K562 (cell line): Measurements from ENCODE around the gene USP13. TPM values are rescaled to one million over a fixed set of nuclear protein-coding genes. Genes with fewer than 3 reads are reported as not detected.

Source experiments
- ATAC-seq: fragments of 200-7000 bp; cut with Tn5 transposase; 3 replicates; pipeline ENCODE4 v1.9.1; 2020; ENCODE audit warnings: moderate library complexity
- BruUV-seq: library from RNA; stranded (reverse); fragments of 400-500 nt; replicated peaks from 2 replicates; lab custom pipeline; 2021; lab: Mats Ljungman, UMichigan
- CTCF ChIA-PET: fragments of 300-600 bp; formaldehyde crosslinking; extraction: SDS; loops from one replicate; lab custom pipeline; 2021; ENCODE audit warnings: low intra/inter-chr PET ratio; lab: Yijun Ruan, JAX
- POLR2A ChIA-PET: fragments of 300-600, 350-650 bp; sonication (Branson Sonifier 250); formaldehyde crosslinking; extraction: SDS; loops from one replicate; lab custom pipeline; 2021; ENCODE audit warnings: antibody characterized with exemption, inconsistent platforms; lab: Yijun Ruan, JAX
- DNase-seq, 4 experiments: peaks; one replicate each; pipeline versions ENCODE4 v3.0.0 to v3.0.0-alpha.2; 2011 to 2018; ENCODE audit warnings: low spot score in 3 of 4, mixed read lengths in 3 of 4; ENCODE audit errors: extremely low read depth in 1 of 4
- FAIRE-seq: peaks from 2 replicates; lab custom pipeline; 2011; peaks lifted over from hg19 to GRCh38; lab: Jason Lieb, UNC
- H2AFZ ChIP-seq: 2 replicates; pipeline ENCODE4 v1.6.0; 2011; ENCODE audit warnings: low read depth, low read length, control low read depth, inconsistent platforms
- H3K27ac ChIP-seq: fragments of 200-600 bp; 3 replicates; pipeline ENCODE4 v1.8.0; 2011; ENCODE audit warnings: low read depth, mild to moderate bottlenecking, control low read depth, inconsistent platforms, low read length, moderate library complexity, mixed read lengths; ENCODE audit errors: extremely low read depth
- H3K27me3 ChIP-seq, 2 experiments: fragments of 300-600 bp in 1 of 2; 2 replicates in 1 of 2; 3 replicates in 1 of 2; pipeline versions ENCODE4 v1.6.0 to v1.8.0; 2011; ENCODE audit warnings: inconsistent platforms in 2 of 2, low read length in 2 of 2, mild to moderate bottlenecking in 1 of 2, mixed read lengths in 1 of 2, moderate library complexity in 1 of 2; ENCODE audit not compliant: control insufficient read depth in 2 of 2, insufficient read depth in 2 of 2
- H3K36me3 ChIP-seq: fragments of 300-600 bp; 3 replicates; pipeline ENCODE4 v1.8.0; 2011; ENCODE audit warnings: mild to moderate bottlenecking, low read length, inconsistent platforms; ENCODE audit not compliant: control insufficient read depth, insufficient read depth
- H3K4me1 ChIP-seq, 2 experiments: fragments of 200-600 bp in 1 of 2; replicated peaks in 1 of 2; 2 replicates in 1 of 2; 3 replicates in 1 of 2; pipeline versions ENCODE4 v1.5.1 to v1.8.0; 2011; ENCODE audit warnings: inconsistent platforms in 2 of 2, low read length in 2 of 2, mild to moderate bottlenecking in 1 of 2, mixed read lengths in 1 of 2, moderate library complexity in 1 of 2; ENCODE audit not compliant: control insufficient read depth in 2 of 2, insufficient read depth in 2 of 2
- H3K4me2 ChIP-seq: 2 replicates; pipeline ENCODE4 v1.6.1; 2011; ENCODE audit warnings: low read length, control low read depth, inconsistent platforms, mixed read lengths; ENCODE audit not compliant: insufficient read depth
- H3K4me3 ChIP-seq: fragments of 200-600 bp; sonication (generic), shearing (Covaris generic); 2 replicates; pipeline ENCODE4 v1.5.1; 2016; ENCODE audit warnings: control low read depth, inconsistent platforms
- H3K79me2 ChIP-seq: fragments of 200-600 bp; 3 replicates; pipeline ENCODE4 v1.8.0; 2011; ENCODE audit warnings: low read length, inconsistent platforms; ENCODE audit not compliant: control insufficient read depth, insufficient read depth
- H3K9ac ChIP-seq, 2 experiments: 2 replicates each; pipeline versions ENCODE4 v1.6.0 to v1.6.1; 2011; ENCODE audit warnings: low read depth in 2 of 2, low read length in 2 of 2, control low read depth in 1 of 2, inconsistent platforms in 1 of 2, mild to moderate bottlenecking in 1 of 2, mixed read lengths in 1 of 2; ENCODE audit not compliant: insufficient read depth in 1 of 2
- H3K9me1 ChIP-seq: one replicate; pipeline ENCODE4 v1.6.0; 2011; ENCODE audit warnings: inconsistent platforms, mild to moderate bottlenecking, low read length, moderate library complexity; ENCODE audit not compliant: control insufficient read depth, insufficient read depth
- H3K9me3 ChIP-seq: replicated peaks from 2 replicates; pipeline ENCODE4 v1.5.1; 2011; ENCODE audit warnings: low read depth, low read length, inconsistent platforms; ENCODE audit not compliant: control insufficient read depth, insufficient read depth
- H4K20me1 ChIP-seq: replicated peaks from 2 replicates; pipeline ENCODE4 v1.6.1; 2011; ENCODE audit warnings: low read length, inconsistent platforms, mixed read lengths; ENCODE audit not compliant: control insufficient read depth, insufficient read depth
- ARID4B ChIP-seq: sonication (generic); formaldehyde crosslinking; IDR thresholded peaks from 2 replicates; pipeline ENCODE4 v1.8.0; 2022; ENCODE audit warnings: mild to moderate bottlenecking, missing genetic modification reagents
- ARNT ChIP-seq, 2 experiments: fragments of 450-650 bp; IDR thresholded peaks; 2 replicates each; pipeline ENCODE4 v1.6.1; 2016; ENCODE audit warnings: mild to moderate bottlenecking in 1 of 2
- BRCA1 ChIP-seq, 2 experiments: fragments of 450-650 bp in 1 of 2; sonication (generic) in 1 of 2; formaldehyde crosslinking in 1 of 2; IDR thresholded peaks; 2 replicates each; pipeline versions ENCODE4 v1.5.0 to v1.6.1; 2017 to 2020; ENCODE audit warnings: mild to moderate bottlenecking in 1 of 2, missing genetic modification reagents in 1 of 2
- CBX3 ChIP-seq, 2 experiments: IDR thresholded peaks; 1 replicate in 1 of 2; 2 replicates in 1 of 2; pipeline ENCODE4 v1.6.1; 2012; ENCODE audit warnings: inconsistent platforms in 2 of 2, low read length in 2 of 2, borderline replicate concordance in 1 of 2, control low read depth in 1 of 2
- CHCHD3 ChIP-seq: fragments of 250-450 bp; sonication (Bioruptor Pico); IDR thresholded peaks from 2 replicates; pipeline ENCODE4 v2.1.2; 2022; ENCODE audit warnings: mild to moderate bottlenecking
- HEY1 ChIP-seq: fragments of 250-450 bp; sonication (Bioruptor Pico); IDR thresholded peaks from 2 replicates; pipeline ENCODE4 v1.5.0; 2020; ENCODE audit warnings: mild to moderate bottlenecking, moderate library complexity, borderline replicate concordance
- HMGN3 ChIP-seq: IDR thresholded peaks from 2 replicates; pipeline ENCODE4 v1.6.1; 2011; ENCODE audit warnings: borderline replicate concordance, low read depth, mild to moderate bottlenecking, mixed read lengths, low read length; ENCODE audit not compliant: insufficient read length; ENCODE audit errors: extremely low read depth
- MBD2 ChIP-seq: sonication (generic); IDR thresholded peaks from 2 replicates; pipeline ENCODE4 v1.6.1; 2016; ENCODE audit warnings: low read depth, borderline replicate concordance
- POLR3G ChIP-seq: IDR thresholded peaks from 2 replicates; pipeline ENCODE4 v1.6.1; 2011; ENCODE audit not compliant: insufficient read length, insufficient replicate concordance; ENCODE audit errors: extremely low read depth
- SOX6 ChIP-seq: fragments of 450-650 bp; IDR thresholded peaks from 2 replicates; pipeline ENCODE4 v1.6.1; 2014; ENCODE audit warnings: mild to moderate bottlenecking
- SRSF3 ChIP-seq: fragments of 200-400 bp; formaldehyde crosslinking; IDR thresholded peaks from 2 replicates; pipeline ENCODE4 v1.6.1; 2016; ENCODE audit warnings: mild to moderate bottlenecking, low read length, moderate library complexity; ENCODE audit not compliant: insufficient read depth
- WHSC1 ChIP-seq: IDR thresholded peaks from one replicate; pipeline ENCODE4 v1.6.1; 2012; ENCODE audit warnings: low read length, control low read depth, inconsistent platforms
- ZNF282 ChIP-seq: sonication (generic); formaldehyde crosslinking; IDR thresholded peaks from 2 replicates; pipeline ENCODE4 v1.8.1; 2023; ENCODE audit warnings: missing genetic modification reagents
- ZNF311 ChIP-seq: fragments of 250-450 bp; sonication (Bioruptor Pico); IDR thresholded peaks from 2 replicates; pipeline ENCODE4 v1.4.0; 2020; ENCODE audit warnings: mild to moderate bottlenecking, moderate library complexity
- whole genome bisulfite sequencing: fragments of 100-300 bp; shearing (Covaris generic); methylation state at CpG from one replicate; pipeline ENCODE4 v1.1.6; 2016; ENCODE audit warnings: low coverage, mixed read lengths; ENCODE audit not compliant: insufficient coverage; ENCODE audit errors: missing lambda C conversion rate; 5-methylcytosine and 5-hydroxymethylcytosine counted together
- in situ Hi-C: fragments of 300-500 bp; cut with MboI; formaldehyde crosslinking; loops from 4 replicates; pipeline ENCODE4 v1.15.0; 2018; ENCODE audit warnings: inconsistent platforms, mixed read lengths
- intact Hi-C: fragments of 100-400 bp; cut with micrococcal nuclease; formaldehyde crosslinking; loops from 2 replicates; pipeline ENCODE4 v1.14.2; 2022
- polyA plus RNA-seq, 8 experiments: library from polyadenylated mRNA; depleted of rRNA in 4 of 8; stranded (reverse) in 5 of 8; unstranded in 3 of 8; fragments of >200 nt; fragmentation: Nextera tagmentation in 2 of 8; fragmentation: Illumina TruSeq in 1 of 8; extraction: Ambion mirVana in 2 of 8; extraction: Trizol in 1 of 8; gene quantifications; 2 replicates each; pipeline versions ENCODE4 v1.2.1 to v1.2.3, GENCODE V29; 2011 to 2014; ENCODE audit warnings: inconsistent platforms in 1 of 8, missing spikeins in 1 of 8
- total RNA-seq, 7 experiments: library from RNA; depleted of rRNA in 6 of 7; stranded (reverse); fragments of >200 nt in 6 of 7; fragmentation: Illumina TruSeq in 2 of 7; extraction: Trizol in 2 of 7; gene quantifications; 2 replicates each; pipeline versions ENCODE4 v1.2.1 to v1.2.3, GENCODE V29; 2011 to 2021; ENCODE audit warnings: low replicate concordance in 1 of 7
- TF ChIP-seq, protein P1 (sequence below): fragments of 450-650 bp; IDR thresholded peaks from one replicate; pipeline ENCODE4 v1.6.1; 2018; ENCODE audit warnings: mild to moderate bottlenecking, moderate library complexity; ENCODE audit not compliant: partially characterized antibody
- TF ChIP-seq, protein P2 (sequence below): IDR thresholded peaks from 2 replicates; pipeline ENCODE4 v1.6.1; 2014; ENCODE audit warnings: antibody characterized with exemption

USP13 gene
- total and polyA plus RNA-seq, 9 of the 15 experiments (the other 6 are each of a cell fraction or from before 2014, with no cell fraction given) = 0.11 to 2.3 (median 0.51) TPM

GRCh38 chr3:179765396-179765795, 112.6 kb downstream of the USP13 start:
- Histone ChIP-seq H3K4me1 (no peaks in the 10 kb centered on the region), H4K20me1 (no peaks in the 10 kb centered on the region), H3K27ac (no peak overlapping the region), H3K79me2 (no peaks in the 10 kb centered on the region), H3K9me3 (no peaks in the 10 kb centered on the region), H3K9me1 (no peaks in the 10 kb centered on the region), H3K4me2 (no peak overlapping the region), H3K4me3 (no peak overlapping the region), H3K9ac (no peak overlapping the region), H2AFZ (no peak overlapping the region), H3K27me3 (no peaks in the 10 kb centered on the region; a peak in 1 of 5 replicates), H3K36me3 (no peaks in the 10 kb centered on the region)
- intact Hi-C loops (loop anchor here (5.0 kb wide), 1 partner anchor 832 kb away; no protein-coding TSS in a partner anchor), in situ Hi-C loops (no loop called here)
- DNase-seq (no peak), FAIRE-seq (no peak), ATAC-seq (no peak)
- 3% methylated on average over 2 of the region's 2 CpGs for WGBS
- POLR2A ChIA-PET = no interaction called here
- CTCF ChIA-PET = no interaction called here
- BruUV-seq = no TSS peak
- TF ChIP-seq ARID4B (CRISPR knock-in tag) = no peak
- TF ChIP-seq SRSF3 = no peak
- TF ChIP-seq SOX6 = no peak
- no peak for TF ChIP-seq CHCHD3 (CRISPR knock-in tag)
- TF ChIP-seq ZNF311 (CRISPR knock-in tag) = no peak
- TF ChIP-seq WHSC1 = no peak
- no peak for TF ChIP-seq MBD2
- TF ChIP-seq, protein P1, sequence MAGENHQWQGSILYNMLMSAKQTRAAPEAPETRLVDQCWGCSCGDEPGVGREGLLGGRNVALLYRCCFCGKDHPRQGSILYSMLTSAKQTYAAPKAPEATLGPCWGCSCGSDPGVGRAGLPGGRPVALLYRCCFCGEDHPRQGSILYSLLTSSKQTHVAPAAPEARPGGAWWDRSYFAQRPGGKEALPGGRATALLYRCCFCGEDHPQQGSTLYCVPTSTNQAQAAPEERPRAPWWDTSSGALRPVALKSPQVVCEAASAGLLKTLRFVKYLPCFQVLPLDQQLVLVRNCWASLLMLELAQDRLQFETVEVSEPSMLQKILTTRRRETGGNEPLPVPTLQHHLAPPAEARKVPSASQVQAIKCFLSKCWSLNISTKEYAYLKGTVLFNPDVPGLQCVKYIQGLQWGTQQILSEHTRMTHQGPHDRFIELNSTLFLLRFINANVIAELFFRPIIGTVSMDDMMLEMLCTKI = no peak
- TF ChIP-seq ZNF282 (CRISPR knock-in tag) = no peak
- TF ChIP-seq HEY1 = no peak
- TF ChIP-seq ARNT (IDR thresholded peaks at IDR 0.05) = no peak
- no peak for TF ChIP-seq POLR3G
- no peak for TF ChIP-seq BRCA1 (IDR thresholded peaks at IDR 0.05)
- no peak for TF ChIP-seq BRCA1 (CRISPR knock-in tag; IDR thresholded peaks at IDR 0.05)
- no peak for TF ChIP-seq CBX3 (IDR thresholded peaks at IDR 0.05; ENCODE audit: borderline replicate concordance in 1 of 2, low read length in 2 of 2)
- no peak for TF ChIP-seq HMGN3
- TF ChIP-seq, protein P2, sequence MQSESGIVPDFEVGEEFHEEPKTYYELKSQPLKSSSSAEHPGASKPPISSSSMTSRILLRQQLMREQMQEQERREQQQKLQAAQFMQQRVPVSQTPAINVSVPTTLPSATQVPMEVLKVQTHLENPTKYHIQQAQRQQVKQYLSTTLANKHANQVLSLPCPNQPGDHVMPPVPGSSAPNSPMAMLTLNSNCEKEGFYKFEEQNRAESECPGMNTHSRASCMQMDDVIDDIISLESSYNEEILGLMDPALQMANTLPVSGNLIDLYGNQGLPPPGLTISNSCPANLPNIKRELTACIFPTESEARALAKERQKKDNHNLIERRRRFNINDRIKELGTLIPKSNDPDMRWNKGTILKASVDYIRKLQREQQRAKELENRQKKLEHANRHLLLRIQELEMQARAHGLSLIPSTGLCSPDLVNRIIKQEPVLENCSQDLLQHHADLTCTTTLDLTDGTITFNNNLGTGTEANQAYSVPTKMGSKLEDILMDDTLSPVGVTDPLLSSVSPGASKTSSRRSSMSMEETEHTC = no peak
